HCT116 (cell line): Measurements from ENCODE around the gene SDF2L1. TPM values are rescaled to one million over a fixed set of nuclear protein-coding genes. Genes with fewer than 3 reads are reported as not detected.

Experiments used
- ATAC-seq: fragments of 200-7000 bp; cut with Tn5 transposase; 2 replicates; pipeline ENCODE4 v1.9.1; 2020; ENCODE audit warnings: mild to moderate bottlenecking, moderate library complexity
- BruUV-seq: library from RNA; stranded (reverse); fragments of 400-500 nt; replicated peaks from 2 replicates; lab custom pipeline; 2021; lab: Mats Ljungman, UMichigan
- CTCF ChIA-PET: fragments of 300-600 bp; sonication (Branson Sonifier 250); formaldehyde crosslinking; loops from one replicate; lab custom pipeline; 2021; ENCODE audit warnings: antibody characterized with exemption; lab: Charles Lee
- POLR2A ChIA-PET: fragments of 300-600, 350-600 bp; sonication (Branson Sonifier 250); formaldehyde crosslinking; loops from one replicate; lab custom pipeline; 2021; ENCODE audit warnings: antibody characterized with exemption; lab: Charles Lee
- RAD21 ChIA-PET, 2 experiments: fragments of 300-600 bp; sonication (Branson Sonifier 250); formaldehyde crosslinking; loops; one replicate each; lab custom pipeline; 2023; ENCODE audit warnings: low total read pairs in 2 of 2; ENCODE audit not compliant: uncharacterized antibody in 2 of 2, unreplicated experiment in 2 of 2, low non-redundant PET in 1 of 2; lab: Charles Lee
- DNase-seq: peaks from one replicate; pipeline ENCODE4 v3.0.0-alpha.2; 2010; ENCODE audit warnings: low read depth, low spot score
- H2AFZ ChIP-seq: fragments of 200-600 bp; shearing (Covaris generic), sonication (generic); 2 replicates; pipeline ENCODE4 v1.6.1; 2017; ENCODE audit warnings: low read depth, mixed run types, mixed read lengths, antibody characterized with exemption, low read length; ENCODE audit not compliant: poor library complexity, severe bottlenecking
- H3K27ac ChIP-seq: 2 replicates; pipeline ENCODE4 v1.5.1; 2012; ENCODE audit warnings: low read depth, low read length
- H3K27me3 ChIP-seq: fragments of 200-600 bp; sonication (generic); 2 replicates; pipeline ENCODE4 v1.6.1; 2016; ENCODE audit warnings: mixed run types, low read length, mixed read lengths; ENCODE audit not compliant: insufficient read depth
- H3K36me3 ChIP-seq, 2 experiments: fragments of 200-500 bp in 1 of 2; fragments of 200-600 bp in 1 of 2; sonication (Bioruptor generic) in 1 of 2; sonication (generic) in 1 of 2; 2 replicates each; pipeline versions ENCODE4 v1.5.1 to v1.6.1; 2014 to 2016; ENCODE audit warnings: low read length in 2 of 2, inconsistent platforms in 1 of 2, mixed read lengths in 1 of 2, mixed run types in 1 of 2; ENCODE audit not compliant: insufficient read depth in 2 of 2, control insufficient read depth in 1 of 2
- H3K4me1 ChIP-seq, 2 experiments: fragments of 200-600 bp in 1 of 2; sonication (generic) in 1 of 2; 2 replicates each; pipeline versions ENCODE4 v1.5.1 to v1.6.1; 2012 to 2017; ENCODE audit warnings: low read length in 2 of 2, inconsistent platforms in 1 of 2, mild to moderate bottlenecking in 1 of 2, mixed read lengths in 1 of 2, mixed run types in 1 of 2, moderate library complexity in 1 of 2; ENCODE audit not compliant: insufficient read depth in 2 of 2, control insufficient read depth in 1 of 2
- H3K4me2 ChIP-seq: fragments of 200-600 bp; sonication (generic); 2 replicates; pipeline ENCODE4 v1.6.1; 2017; ENCODE audit warnings: mixed run types, low read length, mixed read lengths
- H3K4me3 ChIP-seq, 2 experiments: fragments of 200-600 bp in 1 of 2; sonication (generic) in 1 of 2; replicated peaks in 1 of 2; 2 replicates each; pipeline ENCODE4 v1.5.1; 2011 to 2016; ENCODE audit warnings: low read length in 2 of 2, control low read depth in 1 of 2, low read depth in 1 of 2, mild to moderate bottlenecking in 1 of 2, mixed read lengths in 1 of 2, mixed run types in 1 of 2
- H3K79me2 ChIP-seq: fragments of 200-600 bp; sonication (generic); 2 replicates; pipeline ENCODE4 v1.6.1; 2017; ENCODE audit warnings: mild to moderate bottlenecking, mixed run types, low read length, moderate library complexity, mixed read lengths; ENCODE audit not compliant: insufficient read depth
- H3K9ac ChIP-seq: fragments of 200-600 bp; sonication (generic); 2 replicates; pipeline ENCODE4 v1.6.1; 2016; ENCODE audit warnings: low read length, mixed read lengths
- H3K9me2 ChIP-seq: fragments of 200-600 bp; sonication (generic), shearing (Covaris generic); 2 replicates; pipeline ENCODE4 v1.6.1; 2017; ENCODE audit warnings: mixed run types, mild to moderate bottlenecking, moderate library complexity; ENCODE audit not compliant: insufficient read depth
- H3K9me3 ChIP-seq, 2 experiments: fragments of 200-500 bp in 1 of 2; fragments of 200-600 bp in 1 of 2; sonication (Bioruptor generic) in 1 of 2; sonication (generic) in 1 of 2; 2 replicates each; pipeline ENCODE4 v1.6.1; 2014 to 2017; ENCODE audit warnings: low read length in 2 of 2, mixed read lengths in 2 of 2, inconsistent platforms in 1 of 2, low read depth in 1 of 2, mild to moderate bottlenecking in 1 of 2, mixed run types in 1 of 2, moderate library complexity in 1 of 2; ENCODE audit not compliant: control insufficient read depth in 1 of 2, insufficient read depth in 1 of 2
- H4K20me1 ChIP-seq: fragments of 200-600 bp; sonication (generic), shearing (Covaris generic); 2 replicates; pipeline ENCODE4 v1.6.1; 2017; ENCODE audit warnings: mixed run types, mild to moderate bottlenecking, moderate library complexity; ENCODE audit not compliant: insufficient read depth
- ATF3 ChIP-seq: IDR thresholded peaks from 2 replicates; pipeline ENCODE4 v1.6.1; 2012
- CEBPB ChIP-seq: IDR thresholded peaks from 2 replicates; pipeline ENCODE4 v1.6.1; 2012; ENCODE audit warnings: low read depth
- CTCF ChIP-seq, 3 experiments: fragments of 200-600 bp in 1 of 3; sonication (generic) in 1 of 3; IDR thresholded peaks in 2 of 3; conservative IDR thresholded peaks in 1 of 3; 2 replicates each; pipeline ENCODE4 v1.5.1; 2012 to 2017; ENCODE audit warnings: low read depth in 2 of 3, low read length in 2 of 3, antibody characterized with exemption in 1 of 3, borderline replicate concordance in 1 of 3, control low read depth in 1 of 3, mild to moderate bottlenecking in 1 of 3, mixed read lengths in 1 of 3, mixed run types in 1 of 3, moderate library complexity in 1 of 3; ENCODE audit not compliant: insufficient read depth in 1 of 3
- EGR1 ChIP-seq: IDR thresholded peaks from 2 replicates; pipeline ENCODE4 v1.6.1; 2012; ENCODE audit warnings: low read depth
- ELF1 ChIP-seq: IDR thresholded peaks from 2 replicates; pipeline ENCODE4 v1.6.1; 2012; ENCODE audit warnings: low read depth, borderline replicate concordance
- EZH2 ChIP-seq: fragments of 200-600 bp; sonication (generic); IDR thresholded peaks from 2 replicates; pipeline ENCODE4 v1.6.1; 2017; ENCODE audit warnings: antibody characterized with exemption, mixed run types
- EZH2phosphoT487 ChIP-seq: fragments of 200-600 bp; IDR thresholded peaks from 2 replicates; pipeline ENCODE4 v1.6.1; 2018; ENCODE audit warnings: antibody characterized with exemption, borderline replicate concordance
- FOSL1 ChIP-seq: IDR thresholded peaks from 2 replicates; pipeline ENCODE4 v1.6.1; 2012; ENCODE audit warnings: low read depth
- JUND ChIP-seq: IDR thresholded peaks from 2 replicates; pipeline ENCODE4 v1.6.1; 2012
- MAX ChIP-seq: IDR thresholded peaks from 2 replicates; pipeline ENCODE4 v1.6.1; 2012
- POLR2A ChIP-seq: IDR thresholded peaks from 2 replicates; pipeline ENCODE4 v1.7.0; 2011; ENCODE audit warnings: borderline replicate concordance; ENCODE audit not compliant: insufficient read depth, insufficient read length; ENCODE audit errors: extremely low read depth
- POLR2AphosphoS5 ChIP-seq: IDR thresholded peaks from 2 replicates; pipeline ENCODE4 v1.6.1; 2011; ENCODE audit warnings: mild to moderate bottlenecking, low read depth, low read length, moderate library complexity
- RAD21 ChIP-seq: IDR thresholded peaks from 2 replicates; pipeline ENCODE4 v1.6.1; 2012; ENCODE audit warnings: low read depth, mild to moderate bottlenecking
- REST ChIP-seq: IDR thresholded peaks from 2 replicates; pipeline ENCODE4 v1.6.1; 2012; ENCODE audit warnings: low read depth
- SP1 ChIP-seq: IDR thresholded peaks from 2 replicates; pipeline ENCODE4 v1.6.1; 2012; ENCODE audit warnings: low read depth
- SRF ChIP-seq: IDR thresholded peaks from 2 replicates; pipeline ENCODE4 v1.6.1; 2012; ENCODE audit warnings: low read depth
- YY1 ChIP-seq: IDR thresholded peaks from 2 replicates; pipeline ENCODE4 v1.6.1; 2011; ENCODE audit warnings: low read length, low read depth, moderate library complexity, mild to moderate bottlenecking; ENCODE audit not compliant: insufficient replicate concordance; ENCODE audit errors: extremely low read depth
- ZFX ChIP-seq: fragments of 450-650 bp; IDR thresholded peaks from 2 replicates; pipeline ENCODE4 v1.6.1; 2017
- ZNF274 ChIP-seq: fragments of 200-500 bp; sonication (Bioruptor generic); IDR thresholded peaks from 2 replicates; pipeline ENCODE4 v1.6.1; 2014; ENCODE audit warnings: mild to moderate bottlenecking, low read depth, low read length, inconsistent platforms
- intact Hi-C: fragments of 100-400 bp; cut with micrococcal nuclease; formaldehyde crosslinking; loops from 2 replicates; pipeline ENCODE4 v1.10.0; 2022
- total RNA-seq: library from RNA; stranded (reverse); gene quantifications from one replicate; pipeline ENCODE4 v1.2.1, GENCODE V29; 2021; ENCODE audit not compliant: unreplicated experiment

Gene SDF2L1
- total RNA-seq, 1 experiment from 2014 or later = 86.2 TPM

DNA sequence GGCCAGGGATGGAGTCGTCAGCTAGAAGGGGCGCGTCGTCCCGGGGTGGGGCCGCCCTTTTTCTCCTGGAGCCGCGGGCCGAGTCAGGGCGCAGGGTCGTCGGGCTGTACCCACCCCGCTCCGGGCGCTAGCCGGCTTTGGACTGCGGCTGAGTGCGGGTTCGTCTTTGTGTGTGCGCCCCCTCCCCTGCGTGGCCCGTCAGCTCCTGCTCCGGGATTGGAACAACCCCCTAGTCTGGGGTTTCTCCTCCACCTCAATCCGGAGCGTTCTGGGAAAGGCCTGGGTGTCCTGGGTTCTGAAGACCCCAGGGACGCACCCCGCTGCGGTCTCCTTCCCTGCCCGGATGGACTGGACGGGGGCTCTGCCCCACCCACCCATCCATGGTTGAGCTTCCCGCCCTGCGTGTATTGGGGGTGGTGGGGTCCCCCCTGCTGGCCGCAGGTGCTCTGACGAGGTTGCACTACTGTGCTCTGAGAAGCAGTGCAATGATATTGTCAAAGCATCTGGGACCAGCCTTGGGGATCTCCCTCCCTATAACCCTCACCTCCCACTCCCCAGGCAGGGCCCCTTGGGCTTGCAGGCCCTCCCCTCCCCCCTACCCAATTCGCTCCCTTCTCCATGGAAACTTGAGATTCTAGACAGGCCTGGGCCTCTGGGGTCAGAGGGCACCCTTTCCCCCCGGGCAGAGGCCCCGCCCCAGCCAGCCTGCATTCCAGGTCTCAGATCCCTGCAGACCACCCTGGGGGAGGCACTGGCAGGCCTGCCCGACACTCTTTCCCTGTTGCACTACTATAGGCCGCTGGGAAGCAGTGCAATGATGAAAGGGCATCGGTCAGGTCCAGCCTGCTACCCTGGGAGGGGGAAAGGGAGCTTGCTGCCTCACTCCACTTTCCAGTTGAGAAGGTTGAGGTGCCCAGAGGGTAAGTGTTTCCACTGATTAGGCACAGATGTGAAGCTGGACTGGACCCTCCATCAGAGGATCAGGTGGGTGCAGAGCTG lies 10.7 kb downstream of the SDF2L1 start:
- BruUV-seq = TSS peak; percentile 53
- H3K27ac ChIP-seq = peak overlapping the region; percentile 73
- POLR2A ChIA-PET = interaction anchor here (1.2 to 1.4 kb wide), 2 partner anchors 10 to 13 kb away, joined by 3 to 4 read pairs; partner anchors contain the start of gene PPIL2

More for the DNA sequence above, 10.7 kb downstream of the SDF2L1 start:
- Histone ChIP-seq H3K27me3 (no peaks in the 10 kb centered on the region), H3K9me3 (no peaks in the 10 kb centered on the region), H3K4me2 (peak overlapping the region; percentile 92), H3K4me3 (peak overlapping the region; percentile 67 to 83), H3K9me2 (no peaks in the 10 kb centered on the region), H3K79me2 (peaks cover 8% of the 10 kb centered on the region; the same call in 1 of the 2 replicates), H2AFZ (no peak overlapping the region), H3K9ac (peak overlapping the region; percentile 83), H3K36me3 (peaks cover 3 to 8% of the 10 kb centered on the region in 2 experiments; a peak in 3 of 4 replicates), H3K4me1 (peaks cover 7 to 30% of the 10 kb centered on the region in 2 experiments), H4K20me1 (no peaks in the 10 kb centered on the region)
- CTCF ChIA-PET = interaction anchor here (1.0 to 1.8 kb wide), 2 partner anchors 10 to 23 kb away, joined by 3 to 7 read pairs; no protein-coding TSS in a partner anchor
- ATAC-seq (peak; percentile 12), DNase-seq (no peak)
- RAD21 ChIA-PET = no interaction called here
- intact Hi-C loops = loop anchor here (5.0 kb wide), 1 partner anchor 214 kb away; the partner anchor contains the start of gene MAPK1
- TF ChIP-seq ATF3 (no peak), CTCF (IDR thresholded peaks at IDR 0.05 in 2 of 3, conservative IDR thresholded peaks at IDR 0.05 in 1 of 3; ENCODE audit: borderline replicate concordance in 1 of 3, insufficient read depth in 1 of 3, low read depth in 2 of 3, low read length in 2 of 3) (no peak), ZNF274 (no peak), SRF (no peak), REST (no peak), ZFX (no peak), ELF1 (no peak), EZH2 (no peak), EZH2phosphoT487 (no peak), JUND (no peak), YY1 (no peak), POLR2AphosphoS5 (no peak), POLR2A (no peak), EGR1 (no peak), RAD21 (no peak), MAX (no peak), CEBPB (no peak), SP1 (no peak), FOSL1 (no peak)
